GM19372 (cell line): ENCODE results near the gene MRFAP1.
"Not testable (repeated sequence)": the region's sequence is repeated elsewhere in the genome, so short reads cannot be mapped to it uniquely, and the experiment has no call there.

Experiments used
- ATAC-seq: cut with Tn5 transposase; IDR thresholded peaks from one replicate; pipeline ENCODE4 v1.9.1; 2021; ENCODE audit warnings: mild to moderate bottlenecking, low read depth, moderate library complexity; ENCODE audit not compliant: unreplicated experiment

The MRFAP1 gene

DNA sequence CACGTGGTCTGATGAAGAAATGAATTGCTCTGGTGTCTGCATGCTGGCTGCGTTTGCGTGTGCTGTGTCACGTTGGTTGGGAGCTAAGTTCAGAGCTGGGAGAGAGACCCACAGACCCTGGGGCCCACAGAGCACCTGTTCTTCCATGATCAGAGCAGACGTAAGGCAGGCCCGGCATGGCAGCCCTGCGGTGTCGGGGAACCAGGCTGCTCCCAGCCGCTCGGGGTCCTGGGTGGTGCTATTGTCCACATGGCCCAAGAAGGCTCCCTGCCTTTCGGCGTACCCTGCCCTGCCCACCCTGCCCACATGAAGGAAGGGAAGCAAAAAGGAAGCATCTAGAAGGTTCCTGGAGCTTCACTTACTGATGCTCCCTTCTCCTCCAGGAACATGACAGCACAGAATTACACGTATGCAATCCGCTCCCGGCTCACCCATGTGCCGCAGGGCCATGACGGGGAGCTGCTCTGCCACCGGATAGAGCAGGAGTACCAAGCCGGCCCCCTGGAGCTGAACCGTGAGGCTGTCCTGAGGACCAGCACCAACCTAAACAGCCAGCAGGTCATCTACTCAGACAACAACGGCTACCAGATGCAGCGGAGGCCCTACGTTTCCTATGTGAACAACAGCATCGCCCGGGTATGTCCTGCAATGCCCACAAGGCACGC, 30.9 kb upstream of the MRFAP1 start:
- ATAC-seq: no peak

DNA sequence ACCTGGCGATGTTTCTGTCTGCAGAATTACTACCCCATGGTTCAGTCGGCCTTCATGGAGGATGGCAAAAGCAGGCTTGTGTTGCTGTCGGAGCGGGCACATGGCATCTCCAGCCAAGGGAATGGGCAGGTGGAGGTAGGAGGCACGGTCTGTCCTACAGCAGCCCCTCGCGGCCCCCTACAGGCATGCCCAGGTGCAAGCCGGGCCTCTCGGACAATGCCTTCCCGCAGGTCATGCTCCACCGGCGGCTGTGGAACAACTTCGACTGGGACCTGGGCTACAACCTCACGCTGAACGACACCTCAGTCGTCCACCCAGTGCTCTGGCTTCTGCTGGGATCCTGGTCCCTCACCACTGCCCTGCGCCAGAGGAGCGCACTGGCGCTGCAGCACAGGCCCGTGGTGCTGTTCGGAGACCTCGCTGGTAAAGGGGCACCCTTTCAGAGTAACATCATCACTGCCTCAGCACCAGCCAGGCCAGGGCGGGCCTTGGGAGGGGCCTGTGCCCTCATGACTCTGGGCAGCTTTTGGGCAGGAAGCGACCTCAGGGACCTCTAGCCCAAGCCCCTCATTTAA, 29.5 kb upstream of the MRFAP1 start:
- ATAC-seq: no peak

DNA sequence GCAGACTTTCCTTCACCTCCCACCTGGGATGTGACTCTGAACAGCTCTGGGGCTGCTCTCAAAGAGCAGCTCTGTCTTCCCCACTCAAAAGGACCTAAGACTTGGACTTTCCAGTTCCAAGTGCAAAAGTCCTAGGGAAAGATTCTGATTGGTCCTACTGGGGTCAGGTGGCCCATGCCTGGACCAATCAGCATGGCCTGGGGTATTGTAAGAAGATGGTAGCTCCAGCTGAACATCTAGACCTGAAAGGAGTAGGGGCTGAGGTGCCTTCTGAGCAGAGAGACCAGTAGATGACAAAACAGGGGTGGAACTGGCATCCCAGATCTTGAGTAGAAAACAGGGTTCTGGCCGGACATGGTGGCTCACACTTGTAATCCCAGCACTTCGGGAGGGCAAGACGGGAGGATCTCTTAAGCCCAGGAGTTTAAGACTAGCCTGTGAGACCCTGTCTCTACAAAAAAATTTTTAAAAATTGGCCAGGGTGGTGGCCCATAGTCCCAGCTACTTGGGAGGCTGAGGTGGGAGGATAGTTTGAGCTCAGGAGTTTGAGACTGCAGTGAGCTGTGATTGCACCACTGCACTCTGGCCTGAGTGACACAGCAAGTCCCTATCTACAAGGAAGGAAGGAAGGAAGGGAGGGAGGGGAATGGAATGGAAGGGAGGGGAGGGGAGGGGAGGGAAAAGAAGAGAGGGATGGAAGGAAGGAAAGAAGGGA, 27.4 kb upstream of the MRFAP1 start:
- ATAC-seq: no peak

GRCh38 chr4:6613676-6614651, 26.5 kb upstream of the MRFAP1 start:
- ATAC-seq: no peak

GRCh38 chr4:6614701-6615230, 25.7 kb upstream of the MRFAP1 start:
- no peak for ATAC-seq

DNA sequence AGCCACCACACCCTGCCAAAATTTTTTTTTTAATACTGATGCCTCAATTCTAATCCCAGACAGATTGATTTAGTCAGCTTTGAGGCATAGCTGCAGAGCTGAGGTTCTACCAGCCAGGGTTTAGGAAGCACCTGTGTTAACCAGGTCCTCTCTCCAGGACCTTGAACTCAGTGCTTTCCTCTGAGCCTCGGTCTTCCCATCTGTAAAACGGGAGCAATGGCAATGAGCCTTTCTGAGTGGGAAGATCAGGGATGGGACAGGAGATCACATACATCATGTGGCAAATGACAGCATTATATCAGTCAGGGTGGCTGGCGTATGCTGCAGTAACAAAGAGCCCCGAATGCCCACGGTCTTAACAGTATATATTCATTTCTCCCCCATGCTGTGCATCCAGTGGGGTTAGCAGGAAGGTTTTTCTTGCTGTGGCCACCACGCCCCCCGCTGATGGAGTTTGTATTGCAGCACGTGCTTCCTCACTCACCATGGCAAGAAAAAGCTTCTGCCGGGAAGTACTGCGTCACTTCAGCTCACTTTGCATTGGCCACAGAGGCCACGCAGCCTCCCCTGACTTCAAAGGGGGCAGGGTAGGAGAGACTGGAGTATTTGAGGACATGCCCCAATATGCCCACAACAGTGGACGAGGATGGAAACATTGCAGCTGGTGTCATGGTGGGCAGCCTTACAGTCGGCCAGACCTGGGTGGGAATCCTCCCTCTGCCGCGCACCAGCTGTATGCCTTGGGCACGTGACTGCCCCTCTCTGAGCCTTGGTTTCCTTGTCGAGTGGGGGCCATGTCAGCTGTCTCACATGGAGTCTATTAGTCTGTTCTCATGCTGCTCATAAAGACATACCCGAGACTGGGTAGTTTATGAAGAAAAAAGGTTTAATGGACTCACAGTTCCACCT, 24.1 kb upstream of the MRFAP1 start:
- no peak for ATAC-seq

GRCh38 chr4:6617246-6617645, 23.2 kb upstream of the MRFAP1 start:
- ATAC-seq: no peak

- no peak for ATAC-seq
These were observed 21.9 kb upstream of the MRFAP1 start for GRCh38 chr4:6618386-6619115.

- ATAC-seq: no peak
These were observed 21.4 kb upstream of the MRFAP1 start for GRCh38 chr4:6619116-6619465.

- ATAC-seq: no peak
These were observed 20.8 kb upstream of the MRFAP1 start for GRCh38 chr4:6619466-6620255.

DNA sequence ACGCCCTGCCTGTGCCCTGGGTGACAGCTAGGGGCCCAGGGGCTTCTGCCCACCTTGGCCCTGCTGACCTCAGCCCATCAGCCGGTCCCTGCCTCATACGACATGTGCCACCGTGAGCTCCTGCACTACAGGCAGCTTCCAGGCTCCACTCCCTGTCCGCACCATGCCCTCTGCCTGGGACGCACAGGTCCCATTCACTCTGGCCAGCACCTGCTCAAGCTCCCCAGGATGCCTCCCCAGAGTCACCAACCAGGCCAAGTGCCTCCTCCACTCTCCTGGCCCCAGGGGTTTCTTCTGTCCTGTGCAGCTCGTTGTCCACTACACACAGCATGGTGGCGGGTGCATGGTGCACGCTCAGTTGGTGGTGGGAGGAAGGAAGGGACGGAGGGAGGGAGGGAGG, 20.2 kb upstream of the MRFAP1 start:
- ATAC-seq: no peak

DNA sequence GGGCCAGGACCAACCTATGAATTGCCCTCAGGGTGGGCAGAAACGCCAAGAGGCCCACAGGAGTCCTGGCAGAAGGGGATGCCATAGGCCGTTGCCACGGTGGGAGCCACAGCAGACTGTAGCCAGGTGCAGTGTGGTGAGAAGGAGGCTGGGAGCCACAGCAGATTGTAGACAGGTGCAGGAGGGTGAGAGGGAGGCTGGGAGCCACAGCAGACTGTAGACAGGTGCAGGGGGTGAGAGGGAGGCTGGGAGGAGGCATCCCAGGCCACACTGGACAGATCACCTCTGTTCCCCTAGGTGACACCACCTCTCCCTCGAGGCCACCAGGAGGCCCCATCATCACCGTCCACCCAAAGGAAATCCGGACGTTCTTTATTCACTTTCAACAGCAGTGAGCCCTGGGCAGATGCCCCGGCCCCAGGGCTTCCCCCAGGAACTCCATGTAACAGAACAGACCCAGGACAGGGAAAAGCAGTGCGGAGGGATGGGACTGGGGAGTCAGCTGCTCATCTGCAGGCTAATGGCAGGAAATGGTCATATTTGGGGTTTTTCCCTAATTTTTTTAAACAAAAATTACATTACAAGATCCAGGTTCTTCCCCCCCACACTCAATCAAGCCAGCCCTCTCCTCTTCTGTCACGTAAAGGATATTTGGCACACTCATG, 19.5 kb upstream of the MRFAP1 start:
- no peak for ATAC-seq

DNA sequence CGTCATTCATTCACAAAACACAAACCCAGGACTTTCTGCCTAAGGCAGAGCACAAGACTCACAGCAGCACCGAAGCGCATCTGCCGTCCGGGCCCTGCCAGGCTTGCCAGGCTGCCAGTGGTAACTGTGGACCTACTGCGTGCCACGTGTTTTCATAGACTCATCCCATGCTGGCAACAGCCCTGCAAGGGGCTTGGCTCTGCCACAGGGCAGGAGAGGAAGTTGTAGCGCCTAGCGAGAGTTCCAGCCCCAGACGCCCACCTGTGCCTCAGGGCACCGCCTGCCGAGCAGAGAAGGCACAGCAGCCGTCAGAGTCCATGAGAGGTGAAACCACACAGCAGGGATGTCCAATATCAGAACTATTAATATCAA, 18.9 kb upstream of the MRFAP1 start:
- ATAC-seq: no peak

DNA sequence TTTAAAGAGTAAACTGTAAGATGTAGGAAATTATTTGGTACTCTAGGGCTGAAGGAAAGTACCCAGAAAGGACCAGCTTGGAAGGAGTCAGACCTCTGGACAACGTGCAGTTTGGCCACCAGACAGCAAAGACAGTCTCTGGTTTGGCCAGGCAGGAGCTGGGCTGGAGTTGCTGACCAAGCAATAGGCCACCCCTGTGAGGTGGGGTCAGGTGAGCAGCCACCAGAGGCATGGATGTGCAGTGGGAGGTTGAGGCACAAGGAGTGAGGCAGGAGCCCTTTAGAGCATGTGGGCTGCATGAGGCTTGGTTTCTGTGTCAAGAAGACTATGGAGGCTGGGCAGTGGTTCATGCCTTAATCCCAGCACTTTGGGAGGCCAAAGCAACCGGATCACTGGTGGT, 17.7 kb upstream of the MRFAP1 start:
- ATAC-seq: no peak

DNA sequence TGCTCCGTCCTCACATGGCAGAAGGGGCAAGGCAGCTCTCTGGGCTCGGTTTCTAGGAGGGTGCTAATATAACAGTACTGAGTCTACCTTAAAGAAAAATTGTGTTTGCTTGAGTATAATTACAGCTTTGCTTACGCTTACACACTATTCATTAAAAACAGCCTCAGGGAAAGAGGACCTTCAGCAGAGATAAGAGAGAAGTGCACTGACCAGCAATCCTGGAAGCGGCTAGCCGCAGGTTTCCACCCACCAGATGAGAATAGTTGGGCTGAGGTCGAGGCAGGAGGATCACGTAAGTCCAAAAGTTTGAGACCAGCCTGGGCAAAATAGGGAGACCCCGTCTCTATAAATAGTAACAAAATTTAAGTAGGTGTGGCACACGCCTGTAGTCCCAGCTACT, 15.2 kb upstream of the MRFAP1 start:
- no peak for ATAC-seq

DNA sequence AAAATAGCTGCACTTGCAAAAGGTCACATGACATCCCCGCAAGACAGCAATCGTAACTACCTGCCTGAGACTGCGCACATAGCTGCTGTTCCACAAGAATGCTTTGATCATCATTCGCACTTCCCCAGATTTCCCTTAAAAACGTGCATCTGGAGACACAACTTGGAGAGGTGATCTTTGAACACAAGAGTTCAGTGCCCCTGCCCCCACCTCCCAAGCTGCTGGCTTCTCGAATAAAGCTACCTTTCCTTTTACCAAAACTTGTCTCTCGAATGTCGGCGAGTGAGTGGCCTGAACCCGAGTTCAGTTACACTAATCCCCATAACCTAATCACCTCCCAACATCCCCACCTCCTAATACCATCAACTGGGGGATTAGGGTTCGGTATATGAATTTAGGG, 14.4 kb upstream of the MRFAP1 start:
- ATAC-seq: no peak

- no peak for ATAC-seq
These were observed 12.7 kb upstream of the MRFAP1 start for GRCh38 chr4:6627832-6628231.

GRCh38 chr4:6628484-6628883, 12.0 kb upstream of the MRFAP1 start:
- not testable (repeated sequence) for ATAC-seq
